Tibial nerve (tissue), 4 donors: Measurements from ENCODE around the gene LPIN3. TPM values are rescaled to one million over a fixed set of nuclear protein-coding genes. Genes with fewer than 3 reads are reported as not detected.

Experiments
- DNase-seq, 2 donors: peaks; one replicate each; pipeline ENCODE4 v3.0.0-alpha.2; 2019; ENCODE audit warnings: low spot score in 2 of 2
- H3K27ac ChIP-seq, 4 donors: fragments of 200-600 bp; sonication (generic) in 3 of 4; one replicate each; pipeline ENCODE4 v1.5.1; 2017 to 2019; ENCODE audit warnings: mild to moderate bottlenecking in 1 of 4
- H3K27me3 ChIP-seq, 2 donors: fragments of 200-600 bp; sonication (generic) in 1 of 2; one replicate each; pipeline versions ENCODE4 v1.5.1 to v1.6.0; 2017 to 2019
- H3K36me3 ChIP-seq, 3 donors: fragments of 200-600 bp; sonication (generic); one replicate each; pipeline ENCODE4 v1.5.1; 2018 to 2019
- H3K4me1 ChIP-seq, 4 donors: fragments of 200-600 bp; sonication (generic) in 3 of 4; one replicate each; pipeline ENCODE4 v1.5.1; 2017 to 2019
- H3K4me3 ChIP-seq, 4 donors: fragments of 200-600 bp; sonication (generic) in 3 of 4; one replicate each; pipeline ENCODE4 v1.5.1; 2017 to 2019; ENCODE audit warnings: mild to moderate bottlenecking in 1 of 4, moderate library complexity in 1 of 4
- H3K9me3 ChIP-seq, 4 donors: fragments of 200-600 bp; sonication (generic) in 3 of 4; one replicate each; pipeline ENCODE4 v1.5.1; 2017 to 2019
- EP300 ChIP-seq, 2 donors: sonication (generic); formaldehyde crosslinking; IDR thresholded peaks; one replicate each; pipeline ENCODE4 v1.6.1; 2017; ENCODE audit warnings: antibody characterized with exemption in 2 of 2, mild to moderate bottlenecking in 1 of 2
- POLR2A ChIP-seq, 2 donors: fragments of 450-650 bp; IDR thresholded peaks; one replicate each; pipeline ENCODE4 v1.6.1; 2017; ENCODE audit warnings: antibody characterized with exemption in 2 of 2, mild to moderate bottlenecking in 2 of 2, moderate library complexity in 2 of 2
- WGBS, 2 donors: methylation state at CpG; one replicate each; pipeline ENCODE4 v1.1.5; 2018; 5-methylcytosine and 5-hydroxymethylcytosine counted together
- total RNA-seq, 4 donors: library from RNA; depleted of rRNA; stranded (reverse); fragments of >200 nt; gene quantifications; one replicate each; pipeline ENCODE4 v1.1.0, GENCODE V29; 2016
- TF ChIP-seq, protein P1 (sequence below), 5 experiments: fragments of 200-600 bp in 3 of 5; fragments of 450-650 bp in 2 of 5; sonication (generic) in 3 of 5; IDR thresholded peaks; one replicate each; pipeline ENCODE4 v1.5.1; 2016 to 2019; ENCODE audit warnings: antibody characterized with exemption in 5 of 5, mild to moderate bottlenecking in 3 of 5, moderate library complexity in 2 of 5

The LPIN3 gene
- total RNA-seq, 4 donors from 2014 or later, result 24.5 to 64.8 (median 36.5) TPM

DNA sequence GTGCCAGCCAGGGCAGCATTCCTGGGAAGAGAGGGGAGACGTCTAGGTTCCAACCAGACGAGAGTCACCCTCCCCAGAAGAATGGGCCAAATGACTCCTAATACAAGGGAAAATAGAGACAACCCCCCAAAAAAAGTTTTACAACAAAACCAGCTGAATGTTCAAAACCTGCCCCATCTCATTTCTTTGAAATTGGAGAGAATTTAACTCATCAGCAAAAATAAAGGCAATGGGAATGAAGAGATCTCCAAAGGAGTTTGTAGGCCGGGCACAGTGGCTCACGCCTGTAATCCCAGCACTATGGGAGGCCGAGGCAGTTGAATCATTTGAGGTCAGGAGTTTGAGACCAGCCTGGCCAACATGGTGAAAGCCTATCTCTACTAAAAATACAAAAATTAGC, 35.7 kb downstream of the LPIN3 start:
- Histone ChIP-seq H3K4me3 (no peak overlapping the region), H3K9me3 (peaks cover 0 to 2% (median 0%) of the 10 kb centered on the region in 4 donors), H3K4me1 (peaks cover 0 to 7% (median 0%) of the 10 kb centered on the region in 4 donors), H3K27ac (no peak overlapping the region), H3K27me3 (no peaks in the 10 kb centered on the region), H3K36me3 (no peaks in the 10 kb centered on the region)
- 89% methylated on average over 5 of the region's 5 CpGs for WGBS, 2 donors
- TF ChIP-seq POLR2A (IDR thresholded peaks at IDR 0.05) (no peak), EP300 (IDR thresholded peaks at IDR 0.05) (no peak)
- TF ChIP-seq, protein P1, sequence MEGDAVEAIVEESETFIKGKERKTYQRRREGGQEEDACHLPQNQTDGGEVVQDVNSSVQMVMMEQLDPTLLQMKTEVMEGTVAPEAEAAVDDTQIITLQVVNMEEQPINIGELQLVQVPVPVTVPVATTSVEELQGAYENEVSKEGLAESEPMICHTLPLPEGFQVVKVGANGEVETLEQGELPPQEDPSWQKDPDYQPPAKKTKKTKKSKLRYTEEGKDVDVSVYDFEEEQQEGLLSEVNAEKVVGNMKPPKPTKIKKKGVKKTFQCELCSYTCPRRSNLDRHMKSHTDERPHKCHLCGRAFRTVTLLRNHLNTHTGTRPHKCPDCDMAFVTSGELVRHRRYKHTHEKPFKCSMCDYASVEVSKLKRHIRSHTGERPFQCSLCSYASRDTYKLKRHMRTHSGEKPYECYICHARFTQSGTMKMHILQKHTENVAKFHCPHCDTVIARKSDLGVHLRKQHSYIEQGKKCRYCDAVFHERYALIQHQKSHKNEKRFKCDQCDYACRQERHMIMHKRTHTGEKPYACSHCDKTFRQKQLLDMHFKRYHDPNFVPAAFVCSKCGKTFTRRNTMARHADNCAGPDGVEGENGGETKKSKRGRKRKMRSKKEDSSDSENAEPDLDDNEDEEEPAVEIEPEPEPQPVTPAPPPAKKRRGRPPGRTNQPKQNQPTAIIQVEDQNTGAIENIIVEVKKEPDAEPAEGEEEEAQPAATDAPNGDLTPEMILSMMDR (IDR thresholded peaks at IDR 0.05), result no peak
- DNase-seq, result no peak

DNA sequence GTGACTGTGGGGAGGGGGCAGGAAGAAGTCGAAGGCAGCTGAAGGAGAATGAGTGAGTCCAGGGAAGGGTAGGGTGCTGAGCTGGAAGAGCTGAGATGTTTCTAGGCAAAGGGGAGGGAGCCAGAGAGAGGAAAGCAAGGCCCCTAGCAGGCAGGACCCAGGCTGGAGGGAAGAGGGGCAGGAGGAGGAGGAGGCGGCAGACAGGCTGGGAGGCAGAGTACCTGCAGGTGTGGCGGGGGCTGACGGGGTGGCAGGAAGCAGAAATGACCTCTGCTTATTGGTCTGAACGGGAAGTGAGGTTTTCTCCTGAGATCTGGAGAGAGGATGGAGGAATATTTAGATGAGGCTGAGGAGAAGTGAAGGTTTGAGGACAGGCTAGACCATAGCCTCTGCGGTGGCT, 36.7 kb downstream of the LPIN3 start:
- peaks cover 0 to 7% (median 0%) of the 10 kb centered on the region in 4 donors for H3K4me1 ChIP-seq
- WGBS, 2 donors, result 58 to 66% methylated on average over 6 of the region's 6 CpGs
- no peak for DNase-seq
- no peaks in the 10 kb centered on the region for H3K27me3 ChIP-seq
- no peaks in the 10 kb centered on the region for H3K9me3 ChIP-seq
- no peak overlapping the region for H3K27ac ChIP-seq
- TF ChIP-seq, protein P1 (IDR thresholded peaks at IDR 0.05), result no peak
- TF ChIP-seq POLR2A (IDR thresholded peaks at IDR 0.05) (no peak), EP300 (IDR thresholded peaks at IDR 0.05) (no peak)
- no peak overlapping the region for H3K4me3 ChIP-seq
- no peaks in the 10 kb centered on the region for H3K36me3 ChIP-seq

- Histone ChIP-seq H3K9me3 (no peaks in the 10 kb centered on the region), H3K27me3 (no peaks in the 10 kb centered on the region), H3K4me3 (no peak overlapping the region), H3K36me3 (no peaks in the 10 kb centered on the region), H3K27ac (no peak overlapping the region), H3K4me1 (peaks cover 0 to 16% (median 0%) of the 10 kb centered on the region in 4 donors)
- DNase-seq, result no peak
- TF ChIP-seq, protein P1 (IDR thresholded peaks at IDR 0.05), result no peak
- TF ChIP-seq EP300 (IDR thresholded peaks at IDR 0.05) (no peak), POLR2A (IDR thresholded peaks at IDR 0.05) (no peak)
- 79 to 88% methylated on average over 2 of the region's 2 CpGs for WGBS, 2 donors
Measured at GRCh38 chr20:41379551-41379950, 38.9 kb downstream of the LPIN3 start.

DNA sequence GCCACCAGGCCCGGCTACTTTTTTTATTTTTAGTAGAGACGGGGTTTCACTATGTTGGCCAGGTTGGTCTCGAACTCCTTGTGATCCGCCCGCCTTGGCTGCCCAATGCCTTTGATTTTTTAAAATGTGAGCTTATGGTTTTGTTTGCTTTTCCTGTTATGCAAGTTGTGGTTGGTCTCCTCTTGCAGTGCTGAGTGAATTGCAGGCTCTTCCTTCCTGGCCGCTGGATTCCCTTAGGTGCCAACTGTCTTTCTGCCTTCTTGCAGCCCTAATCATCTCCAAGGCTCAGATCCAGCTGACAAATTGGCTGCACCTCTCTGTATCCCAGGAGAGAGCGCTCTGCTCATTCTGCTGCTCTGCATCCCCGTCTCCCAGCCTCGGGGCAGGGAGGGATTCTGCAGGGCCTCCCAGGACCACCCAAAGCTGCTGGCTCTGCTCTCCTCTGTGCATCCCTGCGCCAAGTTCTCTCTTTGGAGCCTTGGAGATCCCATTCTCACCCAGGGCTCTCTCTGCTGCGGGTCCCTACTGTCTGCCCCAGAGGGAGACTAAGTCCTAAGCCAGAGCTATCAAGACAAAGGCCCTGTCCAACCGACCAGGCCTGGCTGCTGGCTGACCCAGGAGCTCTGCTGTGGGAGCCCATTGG, 40.1 kb downstream of the LPIN3 start:
- WGBS, 2 donors, result 61 to 70% methylated on average over 10 to 12 of the region's 12 CpGs
- Histone ChIP-seq H3K4me1 (peaks cover 0 to 16% (median 0%) of the 10 kb centered on the region in 4 donors), H3K27ac (no peak overlapping the region), H3K9me3 (no peaks in the 10 kb centered on the region), H3K4me3 (no peak overlapping the region), H3K36me3 (no peaks in the 10 kb centered on the region), H3K27me3 (no peaks in the 10 kb centered on the region)
- DNase-seq, result no peak
- TF ChIP-seq POLR2A (IDR thresholded peaks at IDR 0.05), result no peak
- no peak for TF ChIP-seq EP300 (IDR thresholded peaks at IDR 0.05)
- TF ChIP-seq, protein P1 (IDR thresholded peaks at IDR 0.05), result no peak

- TF ChIP-seq, protein P1 (IDR thresholded peaks at IDR 0.05), result no peak
- no peak for TF ChIP-seq EP300 (IDR thresholded peaks at IDR 0.05)
- no peak for TF ChIP-seq POLR2A (IDR thresholded peaks at IDR 0.05)
- no peak for DNase-seq
- Histone ChIP-seq H3K9me3 (no peaks in the 10 kb centered on the region), H3K27me3 (no peaks in the 10 kb centered on the region), H3K4me3 (peak overlapping the region in 1 of 4 donors; percentile 7), H3K4me1 (peaks cover 0 to 32% (median 3%) of the 10 kb centered on the region in 4 donors), H3K27ac (peak overlapping the region in 1 of 4 donors; percentile 19), H3K36me3 (no peaks in the 10 kb centered on the region)
- WGBS, 2 donors, result 48% methylated on average over 7 of the region's 7 CpGs
Measured at GRCh38 chr20:41382791-41383305, 42.2 kb downstream of the LPIN3 start.
